Left forelimb (tissue), 1 donor: ENCODE data around the gene ZNRD2.
A peak's percentile ranks its signal among the peaks of the same experiment; 100 is the strongest.

ENCODE experiments used
- DNase-seq: peaks from one replicate; pipeline ENCODE4 v3.0.0-alpha.2; 2018; ENCODE audit warnings: low spot score

Gene ZNRD2

GRCh38 chr11:65588199-65589054, 18.1 kb downstream of the ZNRD2 start:
- DNase-seq, result no peak

GRCh38 chr11:65589444-65590239, 19.4 kb downstream of the ZNRD2 start:
- no peak for DNase-seq

- peak; percentile 87 for DNase-seq
These were observed 20.0 kb downstream of the ZNRD2 start for GRCh38 chr11:65590240-65590738.

GRCh38 chr11:65591939-65592857, 21.9 kb downstream of the ZNRD2 start:
- DNase-seq, result no peak

- DNase-seq, result no peak
These were observed 22.7 kb downstream of the ZNRD2 start for GRCh38 chr11:65592858-65593517.

- no peak for DNase-seq
These were observed 23.5 kb downstream of the ZNRD2 start for GRCh38 chr11:65593518-65594414.

- no peak for DNase-seq
These were observed 24.9 kb downstream of the ZNRD2 start for GRCh38 chr11:65595131-65595530.

- DNase-seq, result no peak
These were observed 25.4 kb downstream of the ZNRD2 start, which contains the start of gene KCNK7 for GRCh38 chr11:65595543-65596281. Gene KCNK7 (minus strand): TSS chr11:65595800. CDS start chr11:65595772, 28 bp downstream.

GRCh38 chr11:65596520-65596919, 26.2 kb downstream of the ZNRD2 start:
- DNase-seq, result no peak

- no peak for DNase-seq
These were observed 28.0 kb downstream of the ZNRD2 start for GRCh38 chr11:65598258-65598699.

GRCh38 chr11:65599216-65599954, 29.1 kb downstream of the ZNRD2 start:
- no peak for DNase-seq

- no peak for DNase-seq
These were observed 29.6 kb downstream of the ZNRD2 start for GRCh38 chr11:65599955-65600246.

GRCh38 chr11:65604258-65604657, 34.0 kb downstream of the ZNRD2 start:
- no peak for DNase-seq

GRCh38 chr11:65606876-65607613, 36.8 kb downstream of the ZNRD2 start:
- DNase-seq, result peak; percentile 95

GRCh38 chr11:65607614-65608426, 37.5 kb downstream of the ZNRD2 start:
- DNase-seq, result no peak

- no peak for DNase-seq
These were observed 39.0 kb downstream of the ZNRD2 start for GRCh38 chr11:65609229-65609628.

GRCh38 chr11:65609665-65610064, 39.4 kb downstream of the ZNRD2 start:
- no peak for DNase-seq
